ENCODE results near the gene FBXO45.

- TF ChIP-seq TAF1 (IDR thresholded peaks at IDR 0.05; ENCODE audit: borderline replicate concordance, low read depth, low read length) (no peak), POLR2A (IDR thresholded peaks at IDR 0.05; ENCODE audit: low read depth, low read length) (no peak), POLR2AphosphoS5 (IDR thresholded peaks at IDR 0.05; ENCODE audit: low read depth, low read length) (no peak)
These were observed 14.9 kb upstream of the FBXO45 start for GRCh38 chr3:196553551-196553950.

Data from GM12892 (cell line).